Muscle layer of duodenum (tissue), 2 donors: ENCODE measurements around the gene CDC26.

Experiments
- H3K27ac ChIP-seq: one replicate; pipeline ENCODE4 v1.7.0; 2013; ENCODE audit warnings: mild to moderate bottlenecking, low read length
- H3K27me3 ChIP-seq: one replicate; pipeline ENCODE4 v1.7.0; 2013; ENCODE audit warnings: low read depth, mild to moderate bottlenecking, control low read depth, low read length
- H3K36me3 ChIP-seq, 2 donors: one replicate each; pipeline ENCODE4 v1.7.0; 2013; ENCODE audit warnings: low read length in 2 of 2, control low read depth in 1 of 2, mild to moderate bottlenecking in 1 of 2; ENCODE audit not compliant: insufficient read depth in 2 of 2, control insufficient read depth in 1 of 2
- H3K4me1 ChIP-seq, 2 donors: one replicate each; pipeline ENCODE4 v1.7.0; 2013; ENCODE audit warnings: low read length in 2 of 2, mild to moderate bottlenecking in 2 of 2, control low read depth in 1 of 2, moderate library complexity in 1 of 2; ENCODE audit not compliant: insufficient read depth in 2 of 2, control insufficient read depth in 1 of 2
- H3K4me3 ChIP-seq, 2 donors: one replicate each; pipeline ENCODE4 v1.7.0; 2013; ENCODE audit warnings: low read length in 2 of 2, low read depth in 1 of 2, mild to moderate bottlenecking in 1 of 2
- H3K9me3 ChIP-seq, 2 donors: one replicate each; pipeline ENCODE4 v1.7.0; 2013; ENCODE audit warnings: low read length in 2 of 2, control low read depth in 1 of 2, mild to moderate bottlenecking in 1 of 2; ENCODE audit not compliant: control insufficient read depth in 1 of 2
- donor health status: healthy.

CDC26 gene

GRCh38 chr9:113290052-113290607 is 14.8 kb upstream of the CDC26 start:
- H3K4me1 ChIP-seq, result no peaks in the 10 kb centered on the region
- H3K36me3 ChIP-seq, result peaks cover 58 to 71% of the 10 kb centered on the region in 2 donors
- no peak overlapping the region for H3K27ac ChIP-seq
- H3K4me3 ChIP-seq, result no peak overlapping the region
- H3K27me3 ChIP-seq, result no peaks in the 10 kb centered on the region
- H3K9me3 ChIP-seq, result no peaks in the 10 kb centered on the region

GRCh38 chr9:113289091-113289490 is 13.7 kb upstream of the CDC26 start:
- Histone ChIP-seq H3K9me3 (no peaks in the 10 kb centered on the region), H3K27ac (no peak overlapping the region), H3K4me3 (no peak overlapping the region), H3K27me3 (no peaks in the 10 kb centered on the region), H3K4me1 (no peaks in the 10 kb centered on the region), H3K36me3 (peaks cover 67 to 81% of the 10 kb centered on the region in 2 donors)

DNA sequence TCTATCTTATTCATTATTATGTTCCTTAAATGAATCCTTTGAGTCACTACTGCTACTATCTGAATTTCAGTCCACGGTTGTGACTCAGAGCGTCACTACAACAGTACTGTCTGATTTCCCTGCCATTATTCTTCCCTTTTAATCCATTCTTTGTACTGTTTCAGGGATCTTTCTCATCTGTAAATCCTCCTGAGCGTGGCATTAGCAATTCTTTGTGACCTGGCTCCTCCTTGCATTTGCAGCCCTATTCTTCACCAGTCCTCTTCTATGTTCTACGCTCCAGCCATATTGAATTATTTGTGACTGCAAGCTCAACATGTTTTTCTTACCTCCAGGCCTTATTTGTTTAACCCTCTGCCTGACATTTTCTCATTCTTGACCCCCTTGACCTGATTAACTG is 6.0 kb upstream of the CDC26 start:
- no peak overlapping the region for H3K27ac ChIP-seq
- H3K4me1 ChIP-seq, result peaks cover 0 to 8% of the 10 kb centered on the region in 2 donors
- no peaks in the 10 kb centered on the region for H3K27me3 ChIP-seq
- peaks cover 54 to 61% of the 10 kb centered on the region in 2 donors for H3K36me3 ChIP-seq
- no peaks in the 10 kb centered on the region for H3K9me3 ChIP-seq
- H3K4me3 ChIP-seq, result no peak overlapping the region

DNA sequence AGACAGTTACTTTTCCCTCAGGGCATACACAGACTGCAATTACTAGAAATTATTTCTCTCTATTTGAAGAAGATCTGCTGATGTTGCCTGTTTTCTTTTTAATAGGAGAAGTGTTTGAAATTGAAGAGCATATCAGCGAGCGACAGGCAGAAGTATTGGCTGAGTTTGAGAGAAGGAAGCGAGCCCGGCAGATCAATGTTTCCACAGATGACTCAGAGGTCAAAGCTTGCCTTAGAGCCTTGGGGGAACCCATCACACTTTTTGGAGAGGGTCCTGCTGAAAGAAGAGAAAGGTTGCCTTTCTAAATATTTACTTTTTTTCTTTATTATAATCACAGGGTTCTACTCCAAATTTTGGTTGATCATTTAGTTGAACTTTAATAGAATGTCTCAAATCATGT is 3.5 kb upstream of the CDC26 start:
- Histone ChIP-seq H3K9me3 (no peaks in the 10 kb centered on the region), H3K27me3 (no peaks in the 10 kb centered on the region), H3K36me3 (peaks cover 37 to 49% of the 10 kb centered on the region in 2 donors), H3K4me1 (peaks cover 5 to 18% of the 10 kb centered on the region in 2 donors), H3K27ac (no peak overlapping the region), H3K4me3 (no peak overlapping the region)

GRCh38 chr9:113274474-113275156 is 757 bp downstream of the CDC26 start:
- Histone ChIP-seq H3K4me1 (peaks cover 9 to 20% of the 10 kb centered on the region in 2 donors), H3K36me3 (peaks cover 34% of the 10 kb centered on the region in 2 donors), H3K9me3 (no peaks in the 10 kb centered on the region), H3K4me3 (peak overlapping the region; percentile 79 to 100), H3K27ac (peak overlapping the region; percentile 98), H3K27me3 (no peaks in the 10 kb centered on the region)

- Histone ChIP-seq H3K27ac (no peak overlapping the region), H3K36me3 (peaks cover 44 to 53% of the 10 kb centered on the region in 2 donors)
Measured at GRCh38 chr9:113269871-113270270, 5.5 kb downstream of the CDC26 start.

DNA sequence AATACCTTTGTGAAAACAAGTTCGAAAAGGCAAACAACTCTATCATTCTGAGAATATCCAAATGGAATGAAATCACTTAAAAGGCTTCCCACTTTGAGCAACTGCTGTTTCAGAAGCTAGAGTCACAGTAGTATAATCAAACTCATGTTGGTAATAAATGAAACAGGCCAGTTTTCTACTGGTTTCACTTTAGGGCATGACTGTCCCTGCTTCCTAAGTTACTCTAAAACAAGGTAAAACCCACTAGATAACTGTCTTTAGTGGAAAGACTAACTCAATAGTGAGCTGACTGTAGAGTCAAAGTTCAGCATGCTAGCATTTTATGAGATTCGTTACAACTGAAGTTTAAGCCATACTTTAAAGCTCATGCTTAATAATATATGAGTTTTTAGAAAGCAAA is 6.0 kb downstream of the CDC26 start:
- Histone ChIP-seq H3K36me3 (peaks cover 44 to 55% of the 10 kb centered on the region in 2 donors), H3K9me3 (no peaks in the 10 kb centered on the region), H3K27me3 (no peaks in the 10 kb centered on the region), H3K4me3 (no peak overlapping the region), H3K4me1 (peaks cover 7 to 9% of the 10 kb centered on the region in 2 donors), H3K27ac (no peak overlapping the region)

More at GRCh38 chr9:113269871-113270270, 5.5 kb downstream of the CDC26 start:
- peaks cover 8 to 9% of the 10 kb centered on the region in 2 donors for H3K4me1 ChIP-seq
- no peaks in the 10 kb centered on the region for H3K9me3 ChIP-seq
- no peak overlapping the region for H3K4me3 ChIP-seq
- H3K27me3 ChIP-seq, result no peaks in the 10 kb centered on the region

DNA sequence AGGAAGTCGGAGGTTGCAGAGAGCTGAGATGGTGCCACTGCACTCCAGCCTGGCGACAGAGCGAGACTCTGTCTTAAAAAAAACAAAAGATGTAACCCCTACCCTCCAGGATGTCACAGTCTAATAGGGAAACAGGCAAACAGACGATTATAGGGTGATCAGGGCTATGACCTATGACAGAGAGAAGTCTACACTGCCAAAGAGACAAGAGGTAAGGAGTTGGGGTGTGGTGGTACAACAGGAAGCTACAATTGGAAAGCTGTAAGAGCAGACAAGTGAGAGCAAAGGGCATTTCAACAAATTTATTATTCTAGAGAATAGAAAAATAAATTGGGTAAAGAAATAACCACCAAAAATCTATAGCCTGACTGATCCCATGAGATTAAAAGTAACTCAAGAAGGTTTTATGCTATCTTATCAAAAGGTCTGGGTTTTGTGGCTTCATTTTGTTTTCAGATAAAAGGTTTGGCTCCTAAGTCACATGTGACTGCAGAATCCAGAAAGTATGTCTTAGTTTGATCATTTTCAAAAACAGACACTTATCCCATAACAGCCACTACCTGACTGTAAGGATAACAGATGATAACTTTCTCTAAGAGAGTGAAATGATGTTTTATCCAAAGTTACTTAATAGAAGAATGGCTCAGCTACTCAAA is 7.3 kb downstream of the CDC26 start:
- no peak overlapping the region for H3K4me3 ChIP-seq
- no peaks in the 10 kb centered on the region for H3K9me3 ChIP-seq
- no peaks in the 10 kb centered on the region for H3K4me1 ChIP-seq
- H3K27ac ChIP-seq, result no peak overlapping the region
- no peaks in the 10 kb centered on the region for H3K27me3 ChIP-seq
- H3K36me3 ChIP-seq, result peaks cover 41 to 57% of the 10 kb centered on the region in 2 donors

GRCh38 chr9:113266174-113266573 is 9.2 kb downstream of the CDC26 start:
- H3K36me3 ChIP-seq, result peaks cover 27 to 55% of the 10 kb centered on the region in 2 donors

DNA sequence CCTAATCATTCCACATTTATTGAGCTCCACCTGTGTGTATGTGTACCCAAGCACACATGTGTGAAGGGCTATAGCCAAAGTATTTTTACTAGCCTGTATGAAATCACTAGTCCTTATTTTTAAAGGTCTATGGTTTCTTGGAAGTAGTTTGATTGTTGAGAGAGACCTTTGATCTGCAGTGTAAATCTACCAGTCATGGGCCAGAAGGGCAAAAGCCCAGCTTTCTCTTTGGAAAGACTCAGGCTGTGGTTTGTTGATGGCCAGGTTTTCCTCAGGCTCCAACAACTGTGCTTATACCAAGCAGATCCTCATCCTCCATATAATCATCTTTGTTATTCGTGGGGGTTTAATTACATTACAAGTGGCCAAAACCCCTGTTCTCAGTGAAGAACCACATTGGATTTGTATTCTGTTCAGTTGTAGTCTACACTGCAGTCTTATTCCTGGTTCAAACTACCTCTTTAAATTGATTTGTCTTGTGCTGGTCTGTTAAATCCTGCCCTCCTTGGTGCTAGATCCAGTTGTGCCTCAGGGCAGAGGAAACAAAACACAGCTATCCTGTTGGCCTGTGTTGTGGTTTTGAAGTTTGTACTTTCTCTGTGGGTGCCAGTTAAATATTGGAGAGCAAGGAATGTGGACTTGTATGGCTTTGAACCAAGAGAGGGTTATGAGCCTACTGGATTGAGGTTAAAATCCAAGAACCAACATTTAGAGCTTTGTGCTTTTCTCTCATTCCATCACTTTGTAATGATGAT is 13.3 kb downstream of the CDC26 start:
- Histone ChIP-seq H3K27ac (no peak overlapping the region), H3K36me3 (peaks cover 17 to 50% of the 10 kb centered on the region in 2 donors), H3K4me3 (no peak overlapping the region), H3K27me3 (no peaks in the 10 kb centered on the region), H3K9me3 (no peaks in the 10 kb centered on the region), H3K4me1 (no peaks in the 10 kb centered on the region)

More at GRCh38 chr9:113266174-113266573, 9.2 kb downstream of the CDC26 start:
- Histone ChIP-seq H3K4me1 (no peaks in the 10 kb centered on the region), H3K9me3 (no peaks in the 10 kb centered on the region), H3K4me3 (no peak overlapping the region), H3K27ac (no peak overlapping the region), H3K27me3 (no peaks in the 10 kb centered on the region)

DNA sequence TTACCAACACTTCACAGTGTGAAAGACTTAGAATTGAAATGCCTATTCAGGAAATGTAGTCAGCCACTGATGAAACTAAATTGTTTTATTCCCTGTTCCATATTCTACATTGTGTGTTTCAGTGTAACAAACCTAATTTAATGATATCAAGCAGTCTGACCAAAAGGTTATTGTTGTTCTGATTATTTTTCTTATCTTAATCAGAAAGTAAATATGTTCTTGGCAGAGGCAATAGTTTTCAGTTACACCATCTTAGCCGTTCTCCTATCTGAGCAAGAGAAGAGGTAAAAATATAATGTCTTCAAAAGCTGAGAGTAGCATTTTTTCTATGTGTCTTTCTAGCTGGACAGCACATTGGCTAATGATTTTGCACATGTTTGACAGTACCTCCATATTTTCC is 17.1 kb downstream of the CDC26 start:
- no peak overlapping the region for H3K27ac ChIP-seq
- peaks cover 17 to 41% of the 10 kb centered on the region in 2 donors for H3K36me3 ChIP-seq
- H3K4me3 ChIP-seq, result no peak overlapping the region
- no peaks in the 10 kb centered on the region for H3K4me1 ChIP-seq
- H3K27me3 ChIP-seq, result no peaks in the 10 kb centered on the region
- H3K9me3 ChIP-seq, result no peaks in the 10 kb centered on the region
